Uterine smooth muscle cell (primary cell): ENCODE data around the gene RAD17. TPM values are rescaled to one million over a fixed set of nuclear protein-coding genes. Genes with fewer than 3 reads are reported as not detected.

ENCODE experiments used
- total RNA-seq: library from RNA; depleted of rRNA; stranded (reverse); fragments of >200 nt; gene quantifications from 2 replicates; pipeline ENCODE4 v1.2.3, GENCODE V29; 2014

The RAD17 gene, protein sequence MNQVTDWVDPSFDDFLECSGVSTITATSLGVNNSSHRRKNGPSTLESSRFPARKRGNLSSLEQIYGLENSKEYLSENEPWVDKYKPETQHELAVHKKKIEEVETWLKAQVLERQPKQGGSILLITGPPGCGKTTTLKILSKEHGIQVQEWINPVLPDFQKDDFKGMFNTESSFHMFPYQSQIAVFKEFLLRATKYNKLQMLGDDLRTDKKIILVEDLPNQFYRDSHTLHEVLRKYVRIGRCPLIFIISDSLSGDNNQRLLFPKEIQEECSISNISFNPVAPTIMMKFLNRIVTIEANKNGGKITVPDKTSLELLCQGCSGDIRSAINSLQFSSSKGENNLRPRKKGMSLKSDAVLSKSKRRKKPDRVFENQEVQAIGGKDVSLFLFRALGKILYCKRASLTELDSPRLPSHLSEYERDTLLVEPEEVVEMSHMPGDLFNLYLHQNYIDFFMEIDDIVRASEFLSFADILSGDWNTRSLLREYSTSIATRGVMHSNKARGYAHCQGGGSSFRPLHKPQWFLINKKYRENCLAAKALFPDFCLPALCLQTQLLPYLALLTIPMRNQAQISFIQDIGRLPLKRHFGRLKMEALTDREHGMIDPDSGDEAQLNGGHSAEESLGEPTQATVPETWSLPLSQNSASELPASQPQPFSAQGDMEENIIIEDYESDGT
- 22.9 and 23.7 TPM in 2 replicates for total RNA-seq

DNA sequence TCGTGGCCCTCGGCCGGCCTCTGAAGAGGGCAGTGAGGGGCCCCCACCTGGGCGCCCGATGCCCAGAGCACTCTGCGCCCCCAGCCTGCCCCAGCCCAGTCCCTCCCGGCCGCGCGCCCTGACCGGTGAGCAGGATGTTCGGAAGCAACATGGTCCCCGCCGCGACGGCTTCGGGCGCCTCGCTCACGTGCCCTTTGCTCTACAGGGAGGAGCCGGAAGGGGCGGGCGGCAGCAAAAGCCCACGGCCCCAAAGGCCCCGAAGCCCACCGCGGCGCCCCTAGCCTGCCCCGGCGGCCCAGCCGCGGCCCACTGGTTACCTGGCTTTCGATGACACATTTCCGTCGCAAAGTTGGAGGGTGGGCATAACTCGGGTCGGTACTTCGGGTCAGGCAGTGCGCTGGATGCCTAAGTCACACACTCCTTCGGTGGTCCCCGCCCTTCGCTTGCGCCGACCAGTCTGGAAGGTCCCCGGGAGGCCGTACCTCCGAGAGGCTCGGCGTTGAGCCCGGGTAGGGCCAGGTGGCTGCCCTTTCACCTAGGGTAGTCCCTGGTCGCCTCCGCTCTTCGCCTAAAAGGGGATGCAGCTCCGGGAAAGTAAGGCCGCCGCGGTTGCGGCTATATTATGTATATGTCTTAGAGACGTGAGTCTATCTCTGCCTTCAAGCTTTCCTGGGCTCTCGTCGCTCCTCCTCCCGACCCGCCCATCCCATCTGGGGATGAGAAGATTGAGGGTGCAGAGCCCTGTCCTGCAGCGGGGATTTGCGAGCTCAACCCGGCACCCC lies at the start of gene RAD17, which contains the start of the genes AK6 and TAF9:
TSS of gene RAD17 (plus strand) at position 479 of the 782 bp plus-strand sequence. CDS start 2,391 bp downstream, outside the sequence.
TSS of gene AK6 (minus strand) at position 181 of the 782 bp plus-strand sequence. CDS start at position 151, 30 bp downstream.
TSS of gene TAF9 (minus strand) at position 181 of the 782 bp plus-strand sequence. CDS start 3,783 bp downstream, outside the sequence.

DNA sequence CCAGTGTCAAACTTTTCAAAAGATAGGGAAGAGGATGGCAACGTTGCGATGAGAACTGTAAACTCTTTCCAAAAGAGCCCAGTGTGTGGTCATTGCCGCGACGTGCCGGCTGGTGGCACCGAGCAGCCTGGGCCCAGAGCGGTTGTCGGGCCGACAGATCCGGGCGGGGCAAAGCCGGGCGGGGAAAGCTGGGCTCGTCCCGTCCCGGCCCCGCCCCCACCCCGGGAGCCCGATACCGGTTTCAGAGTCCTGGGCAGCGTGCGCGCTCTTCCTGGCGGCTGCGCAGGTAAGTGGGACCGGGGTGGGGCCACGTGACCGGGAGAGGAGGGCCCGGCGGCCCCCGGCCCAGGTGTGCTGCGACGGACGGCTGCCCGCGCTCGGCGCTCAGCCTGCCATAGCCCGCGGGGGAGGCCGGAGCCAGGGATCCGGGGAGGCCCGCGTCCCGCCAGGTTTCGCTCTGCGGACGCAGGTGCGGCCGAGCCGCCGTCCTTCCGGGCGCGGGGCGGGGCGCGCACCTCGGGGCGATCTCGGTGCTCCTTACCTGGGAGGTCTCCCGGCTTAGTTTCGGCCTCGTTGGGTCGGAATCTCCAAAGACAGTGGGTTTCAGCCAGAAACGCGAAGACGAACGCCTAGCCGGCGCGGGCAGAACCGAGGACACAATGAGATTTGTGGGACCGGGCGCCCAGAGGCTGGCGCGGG lies 45.4 kb downstream of the RAD17 start, which contains the start of gene MARVELD2:
TSS of gene MARVELD2 (plus strand) at position 232 of the 699 bp plus-strand sequence. CDS start 4,270 bp downstream, outside the sequence.

Other genes starting within 250 kb of the RAD17 start
- gene CCNB1, start 202.7 kb upstream of the RAD17 start, total RNA-seq, result 133 and 504 TPM in 2 replicates
- 15.7 and 57.2 TPM in 2 replicates for gene CENPH, start 180.2 kb upstream of the RAD17 start, total RNA-seq
- gene CDK7, start 134.9 kb upstream of the RAD17 start, total RNA-seq, result 59.5 and 59.7 TPM in 2 replicates
- 5.8 and 8.4 TPM in 2 replicates for gene CCDC125, start 37.0 kb upstream of the RAD17 start, total RNA-seq
- gene AK6, start 298 bp upstream of the RAD17 start, total RNA-seq, result 30.9 and 53.6 TPM in 2 replicates
- gene TAF9, start 298 bp upstream of the RAD17 start, total RNA-seq, result 59.6 and 75.0 TPM in 2 replicates
- 0.44 and 0.75 TPM in 2 replicates for gene MARVELD2, start 45.3 kb downstream of the RAD17 start, total RNA-seq
- gene OCLN, start 123.0 kb downstream of the RAD17 start, total RNA-seq, result 1.7 and 2.0 TPM in 2 replicates
- 42.1 and 51.5 TPM in 2 replicates for gene GTF2H2C, start 190.4 kb downstream of the RAD17 start, total RNA-seq